Neuron (in vitro differentiated cells): Measurements from ENCODE around the gene SMO.
"Not testable (repeated sequence)": the region's sequence is repeated elsewhere in the genome, so short reads cannot be mapped to it uniquely, and the experiment has no call there.

ENCODE experiments used
- H2AFZ ChIP-seq: one replicate; pipeline ENCODE4 v1.6.1; 2013; ENCODE audit warnings: low read depth, mild to moderate bottlenecking, inconsistent platforms, low read length, moderate library complexity
- H3K27me3 ChIP-seq: one replicate; pipeline ENCODE4 v1.6.1; 2013; ENCODE audit warnings: low read length; ENCODE audit not compliant: insufficient read depth
- H3K36me3 ChIP-seq: one replicate; pipeline ENCODE4 v1.6.1; 2013; ENCODE audit warnings: low read length; ENCODE audit not compliant: insufficient read depth
- H3K4me1 ChIP-seq: one replicate; pipeline ENCODE4 v1.6.1; 2013; ENCODE audit warnings: low read length; ENCODE audit not compliant: insufficient read depth
- H3K4me3 ChIP-seq: 2 replicates; pipeline ENCODE4 v1.5.1; 2013; ENCODE audit warnings: mild to moderate bottlenecking, low read length, moderate library complexity
- H3K9me3 ChIP-seq: one replicate; pipeline ENCODE4 v1.6.1; 2013; ENCODE audit warnings: low read length

Gene SMO

DNA sequence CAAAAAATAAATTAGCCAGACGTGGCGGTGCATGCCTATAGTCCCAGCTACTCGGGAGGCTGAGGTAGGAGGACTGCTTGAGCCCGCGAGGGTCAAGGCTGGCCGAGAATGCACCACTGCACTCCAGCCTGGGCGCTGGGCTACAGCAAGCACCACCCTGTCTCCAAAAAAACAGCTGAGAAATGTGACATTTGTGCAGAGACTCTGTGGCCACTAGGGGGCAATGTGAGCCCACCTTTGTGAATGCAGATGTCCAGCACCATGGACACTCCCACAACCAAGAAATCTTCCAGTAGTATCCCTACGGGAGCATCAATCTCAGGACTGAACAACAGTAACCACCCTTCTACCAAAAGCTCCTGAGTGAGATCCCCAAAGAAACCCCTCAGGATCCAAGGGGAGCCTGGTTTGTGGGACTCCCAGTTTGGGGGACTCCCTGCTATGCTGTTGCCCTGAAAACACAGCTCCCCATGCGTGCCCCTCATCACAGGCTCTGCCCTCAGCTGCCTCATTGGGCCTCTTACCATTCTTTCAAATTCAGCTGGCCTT lies 30.2 kb downstream of the SMO start:
- Histone ChIP-seq H2AFZ (no peak overlapping the region), H3K27me3 (no peaks in the 10 kb centered on the region), H3K9me3 (peaks cover 4% of the 10 kb centered on the region), H3K4me3 (no peak overlapping the region), H3K4me1 (peaks cover 4% of the 10 kb centered on the region), H3K36me3 (no peaks in the 10 kb centered on the region)

DNA sequence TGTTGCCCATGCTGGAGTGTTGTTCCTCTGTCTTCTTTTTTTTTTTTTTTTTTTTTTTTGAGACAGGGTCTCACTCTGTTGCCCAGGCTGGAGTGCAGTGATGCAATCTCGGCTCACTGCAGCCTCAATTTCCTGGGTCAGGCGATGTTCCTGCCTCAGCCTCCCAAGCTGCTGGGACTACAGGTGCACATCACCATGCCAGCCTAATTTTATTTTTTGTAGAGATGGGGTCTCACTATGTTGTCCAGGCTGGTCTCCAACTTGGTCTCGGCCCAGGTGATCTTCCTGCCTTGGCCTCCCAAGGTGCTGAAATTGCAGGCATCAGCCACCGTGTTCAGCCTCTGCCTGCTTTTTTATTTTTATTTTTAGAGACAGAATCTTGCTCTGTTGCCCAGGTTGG lies 30.7 kb downstream of the SMO start:
- H3K9me3 ChIP-seq, H3K27me3 ChIP-seq, H3K36me3 ChIP-seq, H3K4me3 ChIP-seq, H2AFZ ChIP-seq, H3K4me1 ChIP-seq: not testable (repeated sequence)

DNA sequence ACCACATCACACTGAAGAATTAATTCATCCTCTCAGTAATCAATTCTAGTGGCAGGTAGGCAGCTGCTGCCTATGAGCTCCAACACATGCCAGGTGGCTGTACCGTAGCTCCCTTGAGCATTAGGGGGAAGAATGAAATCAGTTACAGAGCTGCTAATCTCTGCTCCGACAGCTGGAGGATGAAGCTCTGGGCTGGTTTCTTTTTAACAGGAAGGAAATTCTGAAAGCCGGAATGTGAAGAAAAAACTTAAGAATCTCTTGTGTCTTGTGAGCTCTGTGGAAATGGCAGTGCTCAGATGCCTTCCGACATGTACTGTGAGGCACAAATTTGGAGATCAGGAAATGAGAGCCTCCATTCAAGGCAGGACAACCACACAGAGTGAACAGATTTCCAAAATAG lies 33.6 kb downstream of the SMO start:
- Histone ChIP-seq H3K4me1 (peaks cover 17% of the 10 kb centered on the region), H3K27me3 (no peaks in the 10 kb centered on the region), H3K4me3 (no peak overlapping the region), H3K36me3 (no peaks in the 10 kb centered on the region), H3K9me3 (no peaks in the 10 kb centered on the region), H2AFZ (no peak overlapping the region)

DNA sequence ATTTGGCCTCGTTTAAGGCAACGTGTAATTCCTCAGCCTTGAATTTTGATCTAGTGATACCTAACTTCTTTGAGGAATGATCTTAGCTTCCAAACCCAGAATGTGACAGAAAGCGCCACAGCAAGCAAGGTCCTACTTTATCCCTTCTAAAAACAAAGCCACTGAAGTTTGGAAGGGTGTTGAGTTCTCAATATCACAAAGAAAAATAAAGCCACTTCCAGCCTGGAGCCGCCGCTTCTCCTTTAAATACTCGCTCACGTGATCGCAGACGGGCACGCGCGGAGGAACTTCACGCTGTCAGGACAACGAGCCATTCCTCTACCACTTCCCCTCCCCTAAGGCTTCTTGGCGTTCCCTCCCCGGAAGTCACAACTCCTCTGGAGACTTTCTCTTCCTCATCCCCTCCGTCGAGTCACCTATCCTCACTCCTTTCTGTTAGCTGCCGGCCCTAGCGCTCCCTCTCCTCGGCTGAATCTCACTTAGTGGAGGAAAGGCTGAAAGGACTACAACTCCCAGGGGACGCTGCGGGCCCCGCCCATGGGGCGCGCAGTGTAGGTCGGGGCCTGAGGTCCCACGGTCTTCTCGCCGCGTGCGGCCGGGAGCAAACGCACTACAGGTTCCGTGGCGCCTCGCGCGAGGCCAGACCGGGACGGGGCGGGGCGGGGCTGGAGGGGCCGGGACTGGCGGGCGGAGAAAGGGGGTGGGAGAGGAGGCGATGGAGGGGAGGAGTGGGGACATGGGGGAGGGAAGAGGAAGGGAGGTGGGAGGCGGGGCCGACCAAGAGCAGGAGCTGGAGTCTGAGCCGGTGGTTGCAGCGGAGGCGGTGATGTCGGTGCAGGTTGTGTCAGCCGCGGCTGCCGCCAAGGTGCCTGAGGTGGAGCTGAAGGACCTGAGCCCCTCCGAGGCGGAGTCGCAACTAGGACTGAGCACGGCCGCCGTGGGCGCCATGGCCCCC lies 36.1 kb downstream of the SMO start, which contains the start of gene AHCYL2:
Gene AHCYL2, plus strand, starts transcription at position 780 of the 955 bp plus-strand sequence.
- H3K4me3 ChIP-seq, result peak within 1 kb of the TSS; percentile 82
- H3K9me3 ChIP-seq, result no peaks in the 10 kb centered on the region
- peaks cover 31% of the 10 kb centered on the region for H3K4me1 ChIP-seq
- H3K27me3 ChIP-seq, result no peaks in the 10 kb centered on the region
- peak within 1 kb of the TSS; percentile 88 for H2AFZ ChIP-seq
- no peaks in the 10 kb centered on the region for H3K36me3 ChIP-seq

- H3K9me3 ChIP-seq, result no peaks in the 10 kb centered on the region
- H3K36me3 ChIP-seq, result no peaks in the 10 kb centered on the region
- peak overlapping the region; percentile 44 for H2AFZ ChIP-seq
Observed at GRCh38 chr7:129225206-129225930, 36.9 kb downstream of the SMO start.

DNA sequence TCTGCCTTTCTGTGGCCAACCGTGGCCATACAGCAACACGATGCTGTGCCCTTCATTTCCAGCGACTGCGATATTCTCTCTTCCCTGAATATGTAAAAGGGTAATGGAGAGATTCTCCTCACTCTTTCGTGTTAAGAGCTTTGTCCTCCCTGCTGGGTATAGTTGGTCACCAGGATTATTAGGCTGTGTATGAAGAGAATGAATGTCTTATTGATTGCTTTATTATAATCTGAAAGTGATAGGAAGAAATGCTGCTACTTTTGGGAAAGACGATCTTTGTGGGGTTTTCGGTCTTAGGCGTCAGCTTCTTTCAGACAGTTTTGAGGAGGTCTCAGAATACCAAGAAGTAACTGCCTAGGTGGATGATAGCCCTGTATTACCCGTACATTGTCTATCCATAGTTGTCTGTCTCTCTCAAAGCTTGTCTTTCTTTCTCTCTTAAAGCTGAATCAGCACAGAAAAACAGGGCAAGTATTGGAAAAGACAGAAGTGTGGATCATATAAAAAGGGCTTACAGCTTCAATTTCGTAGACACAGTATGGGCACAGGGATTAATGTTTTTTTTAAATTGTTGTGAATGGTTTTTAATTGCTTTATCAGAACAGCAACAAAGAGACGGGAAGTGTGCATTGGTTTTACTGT lies 37.6 kb downstream of the SMO start:
- no peaks in the 10 kb centered on the region for H3K27me3 ChIP-seq
- peak overlapping the region; percentile 82 for H3K4me3 ChIP-seq
- H3K36me3 ChIP-seq, result no peaks in the 10 kb centered on the region
- peak overlapping the region; percentile 44 for H2AFZ ChIP-seq
- peaks cover 32% of the 10 kb centered on the region for H3K4me1 ChIP-seq
- no peaks in the 10 kb centered on the region for H3K9me3 ChIP-seq

More at GRCh38 chr7:129225206-129225930, 36.9 kb downstream of the SMO start:
- no peaks in the 10 kb centered on the region for H3K27me3 ChIP-seq
- H3K4me1 ChIP-seq, result peaks cover 31% of the 10 kb centered on the region
- peak overlapping the region; percentile 82 for H3K4me3 ChIP-seq

GRCh38 chr7:129227646-129228578 lies 39.5 kb downstream of the SMO start:
- H3K9me3 ChIP-seq, result no peaks in the 10 kb centered on the region
- H3K4me3 ChIP-seq, result peak overlapping the region; percentile 82
- H2AFZ ChIP-seq, result no peak overlapping the region
- peaks cover 41% of the 10 kb centered on the region for H3K4me1 ChIP-seq
- no peaks in the 10 kb centered on the region for H3K27me3 ChIP-seq
- no peaks in the 10 kb centered on the region for H3K36me3 ChIP-seq

DNA sequence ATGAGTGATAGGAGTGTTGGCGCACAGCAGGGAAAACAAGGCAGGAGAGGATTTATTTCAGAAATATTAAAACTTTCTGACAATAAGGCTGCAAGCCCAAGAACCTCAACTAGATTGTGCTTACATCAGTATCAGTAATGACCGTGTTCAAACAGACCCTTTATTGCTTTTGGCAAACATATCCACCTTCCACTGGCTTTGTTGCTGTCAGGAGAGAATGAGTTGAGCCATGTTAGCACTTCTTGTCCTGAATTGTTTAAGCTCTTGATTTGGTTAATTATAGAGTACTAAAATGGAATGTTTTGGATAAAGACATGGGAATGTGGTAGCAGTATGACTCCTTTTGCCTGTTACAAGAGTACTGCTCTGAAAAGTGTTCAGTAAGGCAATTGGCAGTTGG lies 40.2 kb downstream of the SMO start:
- Histone ChIP-seq H3K4me1 (peaks cover 41% of the 10 kb centered on the region), H3K27me3 (no peaks in the 10 kb centered on the region), H3K36me3 (no peaks in the 10 kb centered on the region), H3K4me3 (no peak overlapping the region), H2AFZ (no peak overlapping the region), H3K9me3 (no peaks in the 10 kb centered on the region)

DNA sequence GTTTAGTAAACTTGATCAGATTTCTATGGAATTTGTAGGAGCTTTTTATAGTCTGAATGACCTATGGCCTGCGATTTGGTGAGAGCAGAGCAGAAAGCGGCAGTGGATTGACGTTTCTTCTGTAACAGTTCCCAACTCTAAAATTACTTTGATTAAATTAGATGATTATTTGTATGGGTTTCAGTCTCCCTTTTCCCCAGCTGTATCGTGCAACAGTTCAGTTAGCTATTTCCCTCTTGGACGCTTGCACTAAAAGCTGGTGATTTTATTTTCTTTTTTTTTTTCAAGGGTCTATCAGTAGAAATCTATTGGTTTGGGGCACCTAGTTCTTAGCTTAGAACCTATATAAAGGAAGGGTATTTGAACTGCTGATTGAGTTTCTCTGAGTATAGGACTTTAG lies 43.2 kb downstream of the SMO start:
- no peaks in the 10 kb centered on the region for H3K27me3 ChIP-seq
- no peak overlapping the region for H3K4me3 ChIP-seq
- H2AFZ ChIP-seq, result no peak overlapping the region
- H3K4me1 ChIP-seq, result peaks cover 32% of the 10 kb centered on the region
- H3K9me3 ChIP-seq, result no peaks in the 10 kb centered on the region
- peaks cover 8% of the 10 kb centered on the region for H3K36me3 ChIP-seq

DNA sequence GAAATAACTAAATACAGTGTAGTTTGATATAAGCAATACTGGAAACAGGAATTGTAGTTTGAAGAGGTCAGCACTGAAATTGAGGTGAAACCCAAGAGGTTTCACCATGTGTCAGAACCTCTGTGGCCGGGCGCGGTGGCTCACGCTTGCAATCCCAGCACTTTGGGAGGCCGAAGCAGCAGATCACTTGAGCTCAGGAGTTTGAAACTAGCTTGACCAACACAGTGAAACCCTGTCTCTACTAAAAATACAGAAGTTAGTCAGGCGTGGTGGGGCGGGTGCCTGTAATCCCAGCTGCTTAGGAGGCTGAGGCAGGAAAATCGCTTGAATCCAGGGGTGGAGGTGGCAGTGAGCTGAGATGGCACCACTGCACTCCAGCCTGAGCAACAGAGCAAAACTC lies 50.1 kb downstream of the SMO start:
- H3K4me1 ChIP-seq, result no peaks in the 10 kb centered on the region
- no peaks in the 10 kb centered on the region for H3K9me3 ChIP-seq
- H3K36me3 ChIP-seq, result peaks cover 11% of the 10 kb centered on the region
- no peaks in the 10 kb centered on the region for H3K27me3 ChIP-seq
- no peak overlapping the region for H3K4me3 ChIP-seq
- no peak overlapping the region for H2AFZ ChIP-seq

DNA sequence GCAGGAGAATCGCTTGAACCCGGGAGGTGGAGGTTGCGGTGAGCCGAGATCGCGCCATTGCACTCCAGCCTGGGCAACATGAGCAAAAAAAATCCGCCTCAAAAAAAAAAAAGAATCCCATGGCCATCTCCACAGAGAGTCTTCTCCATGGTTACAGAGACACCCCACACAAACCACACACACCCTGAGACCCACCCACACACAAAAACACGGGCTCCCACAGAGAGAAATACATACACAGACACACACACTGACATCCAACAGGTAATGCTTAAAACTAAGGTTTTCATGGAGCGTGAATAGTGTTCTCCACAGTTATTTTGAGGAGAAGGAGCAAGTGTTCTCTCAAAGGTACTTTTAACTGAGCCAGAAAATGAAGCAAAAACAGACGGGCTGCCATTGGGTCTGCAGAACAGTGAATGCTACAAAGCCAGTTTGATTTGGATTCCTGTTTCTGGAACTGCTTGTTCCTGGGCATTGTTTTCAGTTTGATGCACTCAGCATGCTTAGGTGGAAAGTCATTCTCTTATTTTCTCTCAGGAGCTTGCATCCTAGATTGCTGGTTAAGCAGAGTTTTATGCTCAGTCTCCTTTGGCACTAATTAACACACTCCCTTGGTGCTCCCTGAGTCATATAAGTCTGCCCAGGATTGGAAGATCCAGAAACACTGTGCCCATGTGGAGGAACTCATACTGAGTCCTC lies 51.8 kb downstream of the SMO start:
- peaks cover 9% of the 10 kb centered on the region for H3K36me3 ChIP-seq
- H2AFZ ChIP-seq, result no peak overlapping the region
- no peak overlapping the region for H3K4me3 ChIP-seq
- peaks cover 1% of the 10 kb centered on the region for H3K9me3 ChIP-seq
- no peaks in the 10 kb centered on the region for H3K4me1 ChIP-seq
- H3K27me3 ChIP-seq, result no peaks in the 10 kb centered on the region
